ENCODE measurements around the gene GLI3.

Gene GLI3

GRCh38 chr7:42235741-42236161 is 1.3 kb downstream of the GLI3 start:
- no peak for DNase-seq

GRCh38 chr7:42234736-42235135 is 2.3 kb downstream of the GLI3 start:
- no peak for DNase-seq

GRCh38 chr7:42233695-42234331 is 3.2 kb downstream of the GLI3 start:
- DNase-seq, result no peak

- no peak for DNase-seq
Measured at GRCh38 chr7:42233171-42233570, 3.8 kb downstream of the GLI3 start.

GRCh38 chr7:42232275-42232674 is 4.7 kb downstream of the GLI3 start:
- DNase-seq, result no peak

- DNase-seq, result no peak
Measured at GRCh38 chr7:42231043-42231787, 5.8 kb downstream of the GLI3 start.

GRCh38 chr7:42227936-42228591 is 8.9 kb downstream of the GLI3 start:
- DNase-seq, result no peak

- DNase-seq, result no peak
Measured at GRCh38 chr7:42227541-42227935, 9.5 kb downstream of the GLI3 start.

- no peak for DNase-seq
Measured at GRCh38 chr7:42227021-42227420, 10.0 kb downstream of the GLI3 start.

- no peak for DNase-seq
Measured at GRCh38 chr7:42226354-42226941, 10.6 kb downstream of the GLI3 start.

- no peak for DNase-seq
Measured at GRCh38 chr7:42224391-42225003, 12.5 kb downstream of the GLI3 start.

GRCh38 chr7:42222891-42223290 is 14.1 kb downstream of the GLI3 start:
- no peak for DNase-seq

- DNase-seq, result no peak
Measured at GRCh38 chr7:42222125-42222524, 14.9 kb downstream of the GLI3 start.

GRCh38 chr7:42221304-42221703 is 15.7 kb downstream of the GLI3 start:
- no peak for DNase-seq

GRCh38 chr7:42219447-42219846 is 17.6 kb downstream of the GLI3 start:
- DNase-seq, result no peak

GRCh38 chr7:42218248-42218647 is 18.8 kb downstream of the GLI3 start:
- DNase-seq, result no peak

- DNase-seq, result no peak
Measured at GRCh38 chr7:42217548-42217947, 19.5 kb downstream of the GLI3 start.

- no peak for DNase-seq
Measured at GRCh38 chr7:42217053-42217452, 20.0 kb downstream of the GLI3 start.

- DNase-seq, result no peak
Measured at GRCh38 chr7:42214060-42214679, 22.8 kb downstream of the GLI3 start.

GRCh38 chr7:42213093-42213492 is 23.9 kb downstream of the GLI3 start:
- DNase-seq, result no peak

- no peak for DNase-seq
Measured at GRCh38 chr7:42212541-42213090, 24.4 kb downstream of the GLI3 start.

GRCh38 chr7:42211938-42212337 is 25.1 kb downstream of the GLI3 start:
- DNase-seq, result no peak

- DNase-seq, result no peak
Measured at GRCh38 chr7:42210779-42211178, 26.2 kb downstream of the GLI3 start.

Data from cerebellar nuclear complex (tissue), 1 donor.